Measurements from ENCODE around the gene ZCWPW1. TPM values are rescaled to one million over a fixed set of nuclear protein-coding genes. Genes with fewer than 3 reads are reported as not detected.

The ZCWPW1 gene, protein sequence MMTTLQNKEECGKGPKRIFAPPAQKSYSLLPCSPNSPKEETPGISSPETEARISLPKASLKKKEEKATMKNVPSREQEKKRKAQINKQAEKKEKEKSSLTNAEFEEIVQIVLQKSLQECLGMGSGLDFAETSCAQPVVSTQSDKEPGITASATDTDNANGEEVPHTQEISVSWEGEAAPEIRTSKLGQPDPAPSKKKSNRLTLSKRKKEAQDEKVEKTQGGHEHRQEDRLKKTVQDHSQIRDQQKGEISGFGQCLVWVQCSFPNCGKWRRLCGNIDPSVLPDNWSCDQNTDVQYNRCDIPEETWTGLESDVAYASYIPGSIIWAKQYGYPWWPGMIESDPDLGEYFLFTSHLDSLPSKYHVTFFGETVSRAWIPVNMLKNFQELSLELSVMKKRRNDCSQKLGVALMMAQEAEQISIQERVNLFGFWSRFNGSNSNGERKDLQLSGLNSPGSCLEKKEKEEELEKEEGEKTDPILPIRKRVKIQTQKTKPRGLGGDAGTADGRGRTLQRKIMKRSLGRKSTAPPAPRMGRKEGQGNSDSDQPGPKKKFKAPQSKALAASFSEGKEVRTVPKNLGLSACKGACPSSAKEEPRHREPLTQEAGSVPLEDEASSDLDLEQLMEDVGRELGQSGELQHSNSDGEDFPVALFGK
- total RNA-seq (2014; rRNA removed; shearing (Covaris generic)) = 2.9 and 3.7 TPM in 2 replicates

DNA sequence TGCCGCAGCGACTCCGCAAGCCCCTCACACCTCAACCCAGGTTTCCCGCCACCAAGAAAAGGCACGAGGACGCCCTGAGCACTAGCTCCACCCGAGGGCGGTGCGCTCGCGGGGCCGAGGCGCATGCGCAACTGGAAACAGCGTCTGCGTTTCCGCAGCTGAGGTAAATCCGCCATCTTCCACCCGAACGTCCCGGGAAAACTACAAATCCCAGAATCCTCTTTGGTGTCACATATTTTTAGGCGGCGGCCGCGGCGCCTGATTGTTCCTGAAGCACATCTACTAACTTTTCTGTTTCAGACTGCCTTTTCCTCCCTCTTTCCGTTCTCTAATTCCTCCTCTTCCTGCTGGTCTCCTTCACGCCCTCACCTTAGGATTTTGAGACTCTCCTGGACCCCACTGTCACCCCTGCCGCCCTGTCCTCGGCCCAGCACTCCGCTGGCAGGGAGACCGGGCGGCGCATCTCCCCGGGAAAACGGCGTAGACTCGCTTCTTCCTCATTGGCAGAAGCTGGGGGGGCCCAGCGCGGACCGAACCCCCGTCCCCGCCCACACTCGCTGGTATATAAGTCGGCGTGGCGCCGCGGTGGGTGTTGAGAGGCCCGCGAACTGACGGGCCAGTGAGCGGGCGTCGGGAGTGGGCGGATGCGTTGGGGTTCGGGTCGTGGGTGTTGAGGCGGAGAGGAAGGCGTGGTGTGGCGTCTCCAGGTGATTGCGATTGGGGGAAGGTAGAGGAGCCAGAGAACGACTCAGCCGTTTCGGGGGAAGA, at the start of gene ZCWPW1:
TSS of gene ZCWPW1 (minus strand) at position 505 of the 768 bp plus-strand sequence. CDS start 8,054 bp downstream, outside the sequence.
- peak; percentile 94 for DNase-seq (ENCODE audit: low spot score)

DNA sequence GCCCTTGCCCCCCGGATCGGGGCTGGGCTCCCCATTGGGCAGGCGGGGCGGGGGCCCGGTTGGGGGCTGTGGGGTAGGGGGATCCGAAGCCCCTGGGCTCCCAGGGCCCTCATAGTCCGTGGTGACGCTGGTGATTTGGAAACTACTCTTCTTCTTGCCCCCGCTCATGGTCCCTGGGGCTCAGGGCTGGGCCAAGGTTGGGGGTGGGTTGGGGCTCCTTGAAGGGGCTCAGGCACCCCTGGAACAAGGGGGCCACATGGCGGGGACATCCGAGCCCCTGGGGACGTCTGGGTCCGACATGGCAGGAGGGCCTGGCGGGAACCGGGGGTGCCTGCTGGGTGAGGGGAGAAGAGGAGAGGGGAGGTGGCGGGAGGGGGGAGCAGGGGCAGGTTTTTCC, 49.4 kb upstream of the ZCWPW1 start:
- no peak for DNase-seq (ENCODE audit: low spot score)

DNA sequence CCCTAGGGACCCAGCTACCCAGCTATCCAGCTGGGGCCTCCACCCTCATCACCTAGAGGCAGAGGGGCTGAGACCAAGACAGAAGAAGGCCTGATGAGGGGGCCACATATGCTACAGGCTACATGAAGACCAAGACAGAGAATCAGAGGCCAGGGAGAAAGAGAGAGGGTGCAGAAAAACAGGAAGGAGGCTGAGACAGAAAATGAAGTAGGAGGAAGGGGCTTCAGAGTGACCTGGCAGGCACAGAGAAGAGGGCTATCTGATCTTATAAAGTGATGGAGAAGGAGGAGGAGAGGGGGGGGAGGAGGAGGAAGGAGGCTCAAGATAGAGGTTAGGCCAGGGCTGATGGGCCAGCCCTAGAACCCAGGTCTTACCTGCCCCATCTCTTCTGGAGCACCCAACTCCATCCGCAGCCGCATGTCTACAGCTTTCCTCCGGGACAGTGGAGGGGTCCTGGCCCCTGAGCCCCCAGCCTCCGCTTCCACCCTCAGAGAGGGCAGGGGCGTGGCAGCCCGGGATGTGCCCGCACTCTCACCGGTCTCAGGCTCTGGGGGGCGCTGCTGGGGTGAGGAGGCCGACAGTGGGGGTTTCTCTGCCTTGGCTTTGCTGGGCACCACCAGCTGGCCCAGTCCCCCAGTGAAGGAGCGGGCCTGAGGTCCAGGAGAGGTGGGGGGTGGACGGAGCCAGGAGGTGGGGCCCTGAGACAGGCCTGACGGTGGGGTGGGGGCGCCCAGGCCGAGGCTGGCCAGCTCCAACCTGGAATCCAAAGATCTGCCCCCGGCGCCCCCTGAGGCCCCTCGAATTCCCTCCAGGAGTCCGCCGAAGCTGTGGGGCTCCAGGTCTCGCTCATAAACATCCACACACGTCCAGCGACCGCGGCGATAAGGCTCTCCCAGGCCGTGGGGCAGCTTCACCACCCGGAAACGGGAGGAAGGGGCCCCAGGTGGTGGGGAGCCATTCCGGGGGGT, 48.7 kb upstream of the ZCWPW1 start:
- no peak for DNase-seq (ENCODE audit: low spot score)

DNA sequence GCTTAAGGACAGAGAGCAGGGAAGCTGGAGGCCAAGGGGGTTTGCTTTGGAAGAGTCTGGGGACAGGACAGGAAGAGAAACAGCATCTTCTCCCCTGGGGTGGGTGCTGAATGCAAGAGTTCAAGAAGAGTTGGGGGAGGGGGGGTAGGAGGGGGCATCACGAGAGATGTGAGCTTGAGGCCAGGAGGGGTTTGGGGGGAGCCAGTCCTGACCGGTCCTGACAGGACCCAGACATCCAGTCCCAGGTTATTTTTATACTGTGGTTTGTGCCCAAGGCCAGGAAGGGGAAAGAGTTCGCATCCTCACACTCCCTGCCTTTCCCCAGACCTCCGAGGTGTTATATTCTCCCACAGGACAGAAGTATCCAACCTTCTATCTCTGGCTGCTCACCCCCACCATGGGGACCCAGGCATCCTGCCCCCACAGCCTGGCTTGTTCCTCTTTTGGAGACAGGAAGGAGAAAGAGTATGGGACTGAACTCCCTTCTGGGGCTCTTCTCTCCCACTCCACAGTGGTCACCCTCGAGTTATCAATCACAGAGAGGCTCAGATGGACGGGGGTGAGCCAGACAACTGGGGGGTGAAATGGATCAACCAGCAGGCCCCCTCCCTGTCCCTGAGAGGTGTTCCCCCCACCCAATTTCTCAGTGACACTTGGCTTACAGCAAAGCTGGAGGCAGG, 47.7 kb upstream of the ZCWPW1 start:
- no peak for DNase-seq (ENCODE audit: low spot score)

DNA sequence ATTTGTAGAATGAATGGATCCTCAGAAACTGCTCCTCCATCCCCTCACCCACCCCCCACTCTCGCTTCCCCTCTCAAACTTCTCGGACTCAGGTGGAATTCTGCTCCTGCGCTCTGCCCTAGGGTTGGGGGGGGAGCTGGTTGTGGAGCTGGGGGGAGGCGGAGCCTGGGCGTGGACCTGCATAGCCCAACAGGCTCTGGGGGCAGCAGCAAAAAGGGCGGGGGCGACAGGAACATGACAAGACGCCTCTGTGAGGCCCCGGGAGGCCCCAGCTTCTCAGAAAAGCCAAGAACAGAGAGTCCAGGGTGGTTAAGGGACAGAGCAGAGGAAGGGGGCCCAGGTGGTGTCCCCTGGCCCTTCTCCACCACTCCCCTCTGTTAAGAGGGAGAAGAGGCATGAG, 47.0 kb upstream of the ZCWPW1 start:
- no peak for DNase-seq (ENCODE audit: low spot score)

DNA sequence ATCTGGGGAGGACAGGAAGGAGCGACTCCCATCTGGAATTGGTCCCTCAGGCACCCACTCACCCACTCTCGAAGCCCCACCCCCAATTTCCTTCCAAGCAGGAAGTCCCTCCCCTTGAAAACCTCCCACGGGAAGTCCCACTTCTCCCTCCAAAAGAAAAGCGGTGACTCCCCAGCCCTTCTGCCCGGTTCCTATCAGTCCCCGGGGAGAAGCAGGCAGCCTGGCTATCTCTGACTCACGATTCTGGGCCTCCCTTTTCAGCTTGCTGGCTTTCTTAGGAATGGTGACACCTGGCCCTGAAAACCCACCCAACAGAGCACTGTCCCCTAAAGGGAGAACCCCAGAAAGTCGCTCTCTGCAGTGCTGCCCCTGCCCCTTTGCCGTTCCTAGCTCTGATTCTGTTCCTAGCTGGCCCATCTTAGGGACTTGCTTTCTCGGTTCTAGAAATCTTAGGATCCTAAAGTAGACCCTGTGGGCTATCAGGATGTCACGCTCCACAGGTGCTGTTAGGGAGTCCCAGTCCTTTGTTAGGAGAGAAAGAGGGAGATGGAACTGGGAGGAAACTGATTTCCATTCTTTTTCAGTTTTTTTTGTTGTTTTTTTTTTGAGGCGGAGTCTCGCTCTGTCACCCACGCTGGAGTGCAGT, 44.5 kb upstream of the ZCWPW1 start:
- peak; percentile 83 for DNase-seq (ENCODE audit: low spot score)

DNA sequence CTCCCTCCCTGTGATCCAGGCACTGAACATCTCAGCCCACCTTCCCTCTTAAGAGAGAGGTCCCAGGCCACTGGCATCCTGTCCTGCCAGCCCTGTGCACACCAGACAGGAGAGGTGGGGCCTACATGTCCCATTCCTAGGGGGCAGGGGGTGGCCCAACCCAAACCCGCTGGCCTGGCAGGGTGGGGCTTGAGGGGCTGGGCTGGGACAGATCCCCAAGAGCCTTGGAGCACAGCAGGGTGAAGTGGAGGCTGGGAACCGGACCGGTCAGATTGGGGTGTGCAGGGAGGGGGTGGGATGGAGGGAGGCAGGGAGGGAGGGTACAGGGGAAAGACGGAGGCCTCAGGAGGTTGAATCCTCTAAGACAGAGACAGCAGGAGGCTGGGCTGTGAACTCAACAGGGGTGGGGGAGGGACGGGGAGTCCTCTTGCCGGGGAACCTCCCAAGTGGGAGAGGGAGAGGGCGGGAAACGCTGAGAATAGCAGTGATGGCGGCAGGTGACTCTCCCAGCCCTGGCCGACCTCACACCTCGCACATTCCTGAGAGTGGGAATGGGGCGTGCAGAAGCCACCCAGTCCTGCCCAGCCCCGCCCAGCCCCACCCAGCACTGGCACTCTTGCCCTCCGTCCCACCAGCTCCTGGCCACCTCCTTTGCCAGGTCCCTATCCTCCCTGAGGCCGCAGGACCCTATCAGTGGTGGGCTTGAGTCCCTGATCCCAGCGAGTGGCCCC, 43.8 kb upstream of the ZCWPW1 start:
- DNase-seq (ENCODE audit: low spot score) = peak; percentile 35

DNA sequence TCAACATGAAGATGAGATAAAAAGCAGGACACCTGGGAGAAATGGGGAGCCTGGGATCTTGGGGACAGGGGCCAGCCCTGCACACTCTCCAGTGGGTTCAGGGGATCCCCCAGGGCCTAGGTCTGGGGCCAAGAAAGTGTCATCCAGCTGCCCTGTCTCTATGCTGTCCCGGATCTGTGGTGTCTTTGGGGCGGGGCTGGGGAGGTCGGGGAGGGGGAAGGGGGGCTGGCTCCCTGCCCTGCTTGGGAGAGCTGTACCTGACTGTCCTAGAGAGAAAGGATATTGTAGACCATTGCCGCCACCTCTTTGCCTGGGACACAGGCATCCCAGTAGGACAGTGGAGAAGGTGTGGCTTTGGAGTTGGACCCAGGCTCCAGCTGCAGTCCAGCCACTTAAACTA, 42.5 kb upstream of the ZCWPW1 start:
- DNase-seq (ENCODE audit: low spot score) = no peak

DNA sequence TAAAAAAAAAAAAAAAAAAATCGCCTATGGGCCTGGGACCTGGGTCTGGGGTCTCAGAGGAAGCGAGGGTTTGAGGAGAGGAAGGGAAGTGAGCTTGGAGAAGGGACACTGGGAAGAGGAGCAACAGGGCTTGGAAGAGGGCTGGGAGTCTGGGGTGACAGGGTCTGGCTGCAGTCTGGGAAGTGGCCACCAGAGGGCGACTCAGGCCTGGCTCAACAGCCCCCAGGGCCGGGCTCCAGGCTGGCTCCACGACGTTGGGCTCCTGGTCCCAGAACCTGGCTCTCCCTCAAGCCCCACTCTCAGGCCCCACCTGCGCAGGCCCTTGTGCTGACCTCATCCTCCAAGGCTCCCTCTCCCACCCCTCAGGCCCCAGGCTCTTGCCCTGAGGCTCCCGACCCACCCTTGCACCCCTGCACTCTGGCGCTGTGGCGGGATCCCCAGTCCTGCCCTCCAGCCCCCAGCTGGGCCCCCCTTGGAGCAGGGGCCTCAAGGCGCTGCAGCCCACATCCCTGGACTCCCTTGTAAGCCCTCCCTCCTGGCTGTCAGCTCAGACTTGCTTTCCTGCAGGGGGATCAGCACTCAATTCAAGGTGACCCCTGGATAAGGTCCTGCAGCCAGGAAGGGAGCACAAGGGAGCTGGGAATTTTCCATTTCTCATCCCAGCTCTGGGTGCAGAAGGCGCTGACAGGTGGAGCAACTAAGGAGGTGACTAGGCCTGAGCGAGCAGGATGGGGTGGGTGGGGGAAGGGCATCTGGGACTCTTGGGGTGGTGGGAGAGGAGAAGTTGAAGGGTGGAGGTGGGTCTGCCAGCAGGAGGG, 40.9 kb upstream of the ZCWPW1 start:
- peak; percentile 74 for DNase-seq (ENCODE audit: low spot score)

DNA sequence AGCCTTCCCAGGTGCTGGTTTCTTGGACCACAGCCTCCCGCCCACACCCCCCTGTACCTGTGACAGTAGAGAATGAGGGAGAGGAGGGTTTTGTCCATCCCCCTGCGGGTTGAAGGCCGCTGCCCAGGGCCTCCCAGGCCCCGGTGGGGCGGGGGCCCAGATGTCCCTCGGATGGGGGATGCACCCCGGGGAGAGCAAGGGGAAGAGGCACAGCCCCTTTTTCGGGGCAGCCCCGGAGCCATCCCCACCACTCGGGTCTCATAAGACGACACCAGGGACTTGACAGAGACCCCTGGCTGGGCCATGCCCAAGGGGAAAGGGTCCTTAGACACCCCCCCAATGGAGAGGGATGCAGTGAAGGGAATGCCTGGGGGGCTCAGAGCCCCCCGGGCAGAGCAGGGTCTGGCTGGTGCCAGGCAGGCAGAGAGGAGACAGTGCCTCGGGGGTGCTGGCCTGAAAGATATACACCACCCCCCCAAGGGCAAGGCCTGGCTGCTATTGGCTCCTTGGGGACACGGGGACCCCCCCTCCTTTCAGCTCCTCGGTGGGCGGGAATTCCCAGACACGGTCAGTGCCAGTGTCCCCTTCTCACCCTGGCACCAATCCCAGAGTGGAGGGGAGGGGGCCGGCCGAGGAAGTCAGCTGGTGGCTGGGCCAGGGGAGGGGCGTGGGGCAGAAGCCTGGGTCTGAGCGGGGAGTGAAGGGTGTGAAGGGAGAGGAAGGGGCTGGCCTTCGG, 39.3 kb upstream of the ZCWPW1 start:
- DNase-seq (ENCODE audit: low spot score) = no peak

DNA sequence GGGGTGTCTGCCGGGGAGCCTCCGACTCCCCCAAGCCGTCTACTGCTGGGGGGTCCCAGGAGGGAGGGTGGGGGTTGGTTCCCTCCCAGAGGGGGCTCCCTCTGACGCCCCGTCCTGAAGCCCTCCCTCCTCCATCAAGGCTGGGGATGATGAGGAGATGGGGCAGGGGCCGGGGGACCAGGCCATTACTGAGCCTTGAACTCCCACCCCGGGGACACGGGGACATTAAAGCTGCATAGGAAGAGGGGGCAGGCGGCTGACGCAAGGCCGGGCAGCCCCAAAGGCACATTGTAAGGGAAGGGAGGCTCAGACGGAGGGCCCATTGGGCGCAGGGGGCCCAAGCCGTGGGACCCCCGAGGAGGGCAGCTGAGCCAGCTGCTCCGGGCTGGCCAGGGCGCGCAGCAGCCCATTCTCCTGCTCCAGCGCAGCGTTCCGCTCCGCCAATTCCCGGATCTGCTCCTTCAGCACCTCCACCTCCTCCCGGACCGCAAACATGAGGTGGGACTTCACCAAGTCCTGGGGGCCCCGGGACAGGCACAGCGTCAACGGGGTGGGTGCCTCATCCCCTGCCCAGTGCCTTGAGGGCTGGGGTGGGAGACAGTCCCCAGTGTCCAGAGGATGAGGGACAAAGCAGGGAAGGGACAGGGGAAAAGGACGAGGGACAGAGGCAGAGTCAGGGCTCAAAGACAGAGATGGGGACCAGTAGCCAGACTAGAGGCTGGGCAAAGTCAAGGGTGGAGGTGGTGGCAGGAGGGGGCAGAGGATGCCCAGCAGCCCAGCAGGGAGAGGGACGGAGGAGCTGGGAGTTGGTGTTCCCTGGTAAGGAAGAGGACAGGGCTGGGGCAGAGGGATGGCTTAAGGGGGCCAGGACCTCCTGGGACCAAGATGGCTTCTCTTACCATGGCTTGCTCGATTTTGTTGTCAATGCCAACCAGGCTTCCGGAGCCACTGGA, 38.4 kb upstream of the ZCWPW1 start:
- no peak for DNase-seq (ENCODE audit: low spot score)

DNA sequence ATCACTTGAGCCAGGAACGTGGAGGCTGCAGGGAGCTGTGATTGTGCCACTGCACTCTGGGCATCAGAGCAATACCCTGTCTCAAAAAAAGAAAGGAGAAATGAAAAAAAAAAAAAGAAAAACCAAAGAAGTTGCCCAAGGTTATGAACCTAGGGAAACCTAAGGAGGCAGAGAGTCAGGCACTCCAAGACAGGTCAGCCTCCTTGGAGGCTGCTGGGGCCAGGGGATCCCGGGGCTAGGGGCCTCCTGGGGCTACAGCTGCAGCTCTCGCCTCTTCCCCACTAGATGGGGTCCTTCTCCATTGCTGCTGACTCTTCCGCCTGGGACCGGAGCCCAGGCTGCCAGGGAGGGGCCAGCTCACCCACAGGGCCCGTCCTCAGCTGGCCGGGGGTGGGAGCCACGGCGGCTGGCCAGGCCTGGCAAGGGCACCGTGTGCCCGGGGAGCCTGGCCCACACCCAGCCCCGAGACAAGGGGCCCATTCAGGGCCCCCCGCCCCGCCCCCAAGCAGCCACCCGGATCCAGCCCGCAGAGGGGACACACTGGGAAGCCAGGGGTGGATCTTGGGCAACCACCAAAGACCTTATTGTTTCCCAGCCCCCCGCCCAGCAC, 37.3 kb upstream of the ZCWPW1 start:
- peak; percentile 81 for DNase-seq (ENCODE audit: low spot score)

DNA sequence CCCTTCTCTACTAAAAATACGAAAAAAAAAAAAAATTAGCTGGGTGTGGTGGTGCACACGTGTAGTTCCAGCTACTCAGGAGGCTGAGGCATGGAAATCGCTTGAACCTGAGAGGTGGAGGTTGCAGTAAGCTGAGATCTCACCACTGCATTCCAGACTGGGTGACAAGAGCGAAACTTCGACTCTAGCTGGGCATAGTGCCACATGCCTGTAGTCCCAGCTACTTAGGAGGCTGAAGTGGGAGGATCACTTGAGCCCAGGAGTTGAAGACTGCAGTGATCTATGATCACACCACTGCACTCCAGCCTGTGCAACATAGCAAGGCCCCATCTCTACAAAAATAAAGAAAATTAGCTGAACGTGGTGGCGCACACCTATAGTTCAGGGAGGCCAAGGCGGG, 36.8 kb upstream of the ZCWPW1 start:
- peak; percentile 52 for DNase-seq (ENCODE audit: low spot score)

DNA sequence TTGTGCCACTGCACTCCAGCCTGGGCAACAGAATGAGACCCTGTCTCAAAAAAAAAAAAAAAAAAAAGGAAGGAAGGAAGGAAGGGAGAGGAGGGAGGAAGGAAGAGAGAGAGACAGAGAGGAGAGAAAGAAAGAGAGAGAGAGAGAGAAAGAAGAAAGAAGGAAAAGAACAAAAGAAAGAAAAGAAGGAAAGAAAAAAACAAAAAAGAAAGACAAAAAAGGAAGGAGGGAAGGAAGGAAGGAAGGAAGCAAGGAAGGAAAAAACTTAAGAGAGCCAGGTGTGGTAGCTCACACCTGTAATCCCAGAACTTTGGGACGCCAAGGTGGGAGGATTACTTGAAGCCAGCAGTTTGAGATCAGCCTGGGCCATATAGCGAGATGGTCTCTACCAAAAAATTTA, 36.3 kb upstream of the ZCWPW1 start:
- DNase-seq (ENCODE audit: low spot score) = no peak

DNA sequence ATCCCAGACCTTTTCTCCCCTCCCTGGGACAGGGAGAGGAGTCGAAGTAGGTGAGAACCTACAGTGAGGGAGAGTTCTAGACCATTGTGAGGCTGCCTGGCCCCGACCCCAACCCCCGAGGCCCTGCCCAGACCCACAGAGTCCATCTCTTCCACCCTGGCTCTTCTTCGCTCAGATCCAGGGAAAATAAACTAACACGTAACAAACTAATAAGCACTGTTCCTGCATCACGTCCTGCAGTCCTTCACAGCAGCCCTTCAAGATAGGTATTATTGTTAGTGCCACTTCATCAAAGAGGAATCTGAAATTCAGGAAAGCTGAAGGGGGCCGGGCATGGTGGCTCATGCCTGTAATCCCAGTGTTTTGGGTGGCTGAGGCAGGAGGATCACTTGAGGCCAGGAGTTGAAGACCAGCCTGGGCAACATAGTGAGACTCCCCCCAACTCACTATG, 35.7 kb upstream of the ZCWPW1 start, which contains the start of gene SPACDR:
TSS of gene SPACDR (minus strand) at position 51 of the 451 bp plus-strand sequence. CDS start 235 bp downstream, outside the sequence.
- DNase-seq (ENCODE audit: low spot score) = peak; percentile 18

DNA sequence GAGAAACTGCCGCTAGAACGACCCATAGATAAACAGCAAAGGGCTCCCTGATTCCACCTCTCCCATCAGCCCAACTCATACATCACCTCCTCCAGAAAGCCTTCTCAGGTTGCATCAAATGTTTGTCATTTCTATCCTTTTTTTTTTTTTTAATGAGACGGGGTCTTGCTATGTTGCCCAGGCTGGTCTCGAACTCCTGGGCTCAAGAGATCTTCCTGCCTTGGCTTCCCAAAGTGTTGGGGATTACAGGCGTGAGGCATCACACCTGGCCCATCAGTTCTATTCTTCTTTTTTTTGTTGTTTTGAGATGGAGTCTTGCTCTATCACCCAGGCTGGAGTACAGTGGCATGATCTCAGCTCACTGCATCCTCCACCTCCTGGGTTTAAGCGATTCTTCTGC, 28.5 kb upstream of the ZCWPW1 start:
- DNase-seq (ENCODE audit: low spot score) = no peak
